NCI-H128 (cell line): ENCODE measurements around the gene EIF2S3.
"Not testable (repeated sequence)": the region's sequence is repeated elsewhere in the genome, so short reads cannot be mapped to it uniquely, and the experiment has no call there.

Experiments
- DNase-seq: peaks from one replicate; lab custom pipeline; 2025; ENCODE audit not compliant: unreplicated experiment; lab: John Stamatoyannopoulos, UW

The EIF2S3 gene

GRCh38 chrX:24049643-24050042, 5.1 kb upstream of the EIF2S3 start:
- not testable (repeated sequence) for DNase-seq

- not testable (repeated sequence) for DNase-seq
These were observed 4.0 kb upstream of the EIF2S3 start for GRCh38 chrX:24050522-24051318.

- DNase-seq, result no peak
These were observed 244 bp downstream of the EIF2S3 start for GRCh38 chrX:24055043-24055356.

- no peak for DNase-seq
These were observed 8.7 kb downstream of the EIF2S3 start for GRCh38 chrX:24063488-24063887.

GRCh38 chrX:24069877-24070276, 15.1 kb downstream of the EIF2S3 start:
- no peak for DNase-seq

- DNase-seq, result no peak
These were observed 24.7 kb downstream of the EIF2S3 start for GRCh38 chrX:24079411-24079810.

- DNase-seq, result not testable (repeated sequence)
These were observed 25.5 kb downstream of the EIF2S3 start for GRCh38 chrX:24080245-24080644.

GRCh38 chrX:24080704-24081103, 25.9 kb downstream of the EIF2S3 start:
- DNase-seq, result no peak

GRCh38 chrX:24081661-24082154, 27.0 kb downstream of the EIF2S3 start:
- no peak for DNase-seq

- no peak for DNase-seq
These were observed 27.7 kb downstream of the EIF2S3 start for GRCh38 chrX:24082447-24082846.

- no peak for DNase-seq
These were observed 30.3 kb downstream of the EIF2S3 start for GRCh38 chrX:24085101-24085500.

- DNase-seq, result no peak
These were observed 35.8 kb downstream of the EIF2S3 start for GRCh38 chrX:24090300-24091200.

GRCh38 chrX:24093746-24094145, 39.0 kb downstream of the EIF2S3 start:
- no peak for DNase-seq

GRCh38 chrX:24097741-24098260, 43.0 kb downstream of the EIF2S3 start:
- no peak for DNase-seq

- no peak for DNase-seq
These were observed 44.2 kb downstream of the EIF2S3 start for GRCh38 chrX:24098932-24099331.

- DNase-seq, result no peak
These were observed 44.6 kb downstream of the EIF2S3 start for GRCh38 chrX:24099394-24099793.

GRCh38 chrX:24100713-24101112, 46.0 kb downstream of the EIF2S3 start:
- DNase-seq, result no peak

GRCh38 chrX:24110069-24110468, 55.3 kb downstream of the EIF2S3 start:
- no peak for DNase-seq

GRCh38 chrX:24113181-24113580, 58.4 kb downstream of the EIF2S3 start:
- DNase-seq, result no peak

GRCh38 chrX:24117258-24117657, 62.5 kb downstream of the EIF2S3 start:
- no peak for DNase-seq

GRCh38 chrX:24124244-24124799, 69.6 kb downstream of the EIF2S3 start:
- no peak for DNase-seq
